ENCODE results near the gene MIER3. TPM values are rescaled to one million over a fixed set of nuclear protein-coding genes. Genes with fewer than 3 reads are reported as not detected.
A peak's percentile ranks its signal among the peaks of the same experiment; 100 is the strongest.
"Not testable (repeated sequence)": the region's sequence is repeated elsewhere in the genome, so short reads cannot be mapped to it uniquely, and the experiment has no call there.

MIER3 gene, protein sequence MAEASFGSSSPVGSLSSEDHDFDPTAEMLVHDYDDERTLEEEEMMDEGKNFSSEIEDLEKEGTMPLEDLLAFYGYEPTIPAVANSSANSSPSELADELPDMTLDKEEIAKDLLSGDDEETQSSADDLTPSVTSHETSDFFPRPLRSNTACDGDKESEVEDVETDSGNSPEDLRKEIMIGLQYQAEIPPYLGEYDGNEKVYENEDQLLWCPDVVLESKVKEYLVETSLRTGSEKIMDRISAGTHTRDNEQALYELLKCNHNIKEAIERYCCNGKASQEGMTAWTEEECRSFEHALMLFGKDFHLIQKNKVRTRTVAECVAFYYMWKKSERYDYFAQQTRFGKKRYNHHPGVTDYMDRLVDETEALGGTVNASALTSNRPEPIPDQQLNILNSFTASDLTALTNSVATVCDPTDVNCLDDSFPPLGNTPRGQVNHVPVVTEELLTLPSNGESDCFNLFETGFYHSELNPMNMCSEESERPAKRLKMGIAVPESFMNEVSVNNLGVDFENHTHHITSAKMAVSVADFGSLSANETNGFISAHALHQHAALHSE
- total RNA-seq: 12.0 TPM
- long read RNA-seq, partial matches to known transcripts: 2 of 3 reads
- long read RNA-seq, other reads (novel, unspliced or antisense): 1 of 3 reads

- peak; percentile 96 for ATAC-seq
- peak; percentile 90 for DNase-seq (ENCODE audit: missing footprints)
- intact Hi-C loops (cut with DNase I): loop anchor here (5.0 kb wide), 2 partner anchors 40 to 270 kb away; no protein-coding TSS in a partner anchor
These were observed at the start of gene MIER3 for GRCh38 chr5:56951946-56952691. TSS of gene MIER3 (minus strand) at chr5:56952123. CDS start at chr5:56952102, 21 bp downstream.

GRCh38 chr5:56995596-56995995, 43.7 kb upstream of the MIER3 start:
- intact Hi-C loops (cut with DNase I): no loop called here
- no peak for DNase-seq (ENCODE audit: missing footprints)

DNA sequence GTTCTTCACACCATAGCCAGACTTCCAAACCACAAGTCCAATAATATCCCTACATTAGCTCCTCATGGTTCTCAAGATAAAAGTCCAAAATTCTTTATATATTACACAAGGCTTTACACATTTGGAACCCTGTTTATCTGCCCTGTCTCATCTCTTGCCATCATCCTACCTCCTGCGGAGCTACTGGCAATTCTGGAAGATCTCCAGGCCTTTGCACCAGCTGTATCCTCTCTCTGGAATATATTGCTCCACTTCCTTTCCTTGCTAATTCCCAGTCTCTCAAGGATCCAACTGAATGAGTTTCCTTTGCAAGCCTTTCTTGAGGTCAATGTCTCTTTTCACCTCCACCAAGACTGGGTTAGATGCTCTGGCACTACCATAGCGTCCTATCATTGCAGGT, 41.3 kb upstream of the MIER3 start:
- ATAC-seq: no peak
- no peak for DNase-seq (ENCODE audit: missing footprints)
- intact Hi-C loops (cut with DNase I): no loop called here

More at GRCh38 chr5:56995596-56995995, 43.7 kb upstream of the MIER3 start:
- ATAC-seq: no peak

DNA sequence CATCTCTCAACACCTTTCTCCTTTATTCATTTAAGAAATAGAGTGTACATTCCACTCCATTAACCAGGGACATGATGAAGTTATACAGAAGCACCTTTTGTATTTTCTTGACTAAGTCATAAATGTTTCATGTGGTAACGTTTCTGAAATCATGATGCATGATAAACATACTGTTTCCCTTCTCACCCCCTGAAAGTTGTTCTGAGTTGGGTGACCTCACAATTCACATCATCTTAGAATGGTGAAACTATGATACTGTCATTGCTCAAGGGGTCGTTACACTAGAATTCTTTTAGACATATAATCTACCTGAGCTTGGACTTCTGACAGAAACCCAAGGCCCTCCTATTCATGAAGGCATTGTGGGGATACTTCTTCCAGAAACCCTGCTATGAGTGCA, 37.8 kb upstream of the MIER3 start:
- ATAC-seq: no peak
- DNase-seq (ENCODE audit: missing footprints): no peak
- intact Hi-C loops (cut with DNase I): no loop called here

DNA sequence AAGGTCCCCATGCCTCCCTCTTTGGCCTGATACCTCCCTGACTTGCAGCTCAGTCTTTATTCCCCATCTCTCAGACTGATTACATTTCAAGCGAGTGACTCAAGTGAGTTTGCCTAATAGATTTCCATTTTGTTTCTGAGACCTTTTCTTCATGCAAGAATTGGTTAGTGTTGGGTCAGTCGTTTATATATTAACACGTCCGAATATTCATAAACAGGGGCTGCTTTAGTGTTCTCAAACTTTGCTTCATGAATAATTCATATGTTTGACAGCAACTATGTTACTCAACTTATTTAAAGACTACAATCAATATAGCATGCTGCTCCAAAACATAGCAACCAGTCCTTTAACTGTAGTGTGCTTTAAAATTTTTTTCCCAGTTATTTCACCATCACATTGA, 36.6 kb upstream of the MIER3 start:
- no peak for ATAC-seq
- intact Hi-C loops (cut with DNase I): no loop called here
- DNase-seq (ENCODE audit: missing footprints): no peak

GRCh38 chr5:56987171-56987570, 35.2 kb upstream of the MIER3 start:
- intact Hi-C loops (cut with DNase I): no loop called here
- ATAC-seq (no peak), DNase-seq (ENCODE audit: missing footprints) (no peak)

DNA sequence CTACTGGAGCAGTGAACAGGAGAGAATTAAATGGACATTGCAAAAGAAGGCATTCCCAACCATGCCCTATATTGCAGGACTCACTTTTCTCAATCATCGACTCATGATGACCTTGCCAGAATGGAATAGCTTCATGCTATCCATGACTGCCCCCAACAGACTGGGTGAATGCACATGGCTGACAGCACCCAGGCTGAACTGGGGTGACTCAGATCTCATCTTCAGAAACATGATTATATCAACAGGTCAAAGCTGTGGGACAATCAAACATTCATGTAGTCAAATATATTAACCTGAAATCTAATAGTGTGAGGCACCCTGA, 34.7 kb upstream of the MIER3 start:
- no peak for ATAC-seq
- no peak for DNase-seq (ENCODE audit: missing footprints)
- intact Hi-C loops (cut with DNase I): no loop called here

DNA sequence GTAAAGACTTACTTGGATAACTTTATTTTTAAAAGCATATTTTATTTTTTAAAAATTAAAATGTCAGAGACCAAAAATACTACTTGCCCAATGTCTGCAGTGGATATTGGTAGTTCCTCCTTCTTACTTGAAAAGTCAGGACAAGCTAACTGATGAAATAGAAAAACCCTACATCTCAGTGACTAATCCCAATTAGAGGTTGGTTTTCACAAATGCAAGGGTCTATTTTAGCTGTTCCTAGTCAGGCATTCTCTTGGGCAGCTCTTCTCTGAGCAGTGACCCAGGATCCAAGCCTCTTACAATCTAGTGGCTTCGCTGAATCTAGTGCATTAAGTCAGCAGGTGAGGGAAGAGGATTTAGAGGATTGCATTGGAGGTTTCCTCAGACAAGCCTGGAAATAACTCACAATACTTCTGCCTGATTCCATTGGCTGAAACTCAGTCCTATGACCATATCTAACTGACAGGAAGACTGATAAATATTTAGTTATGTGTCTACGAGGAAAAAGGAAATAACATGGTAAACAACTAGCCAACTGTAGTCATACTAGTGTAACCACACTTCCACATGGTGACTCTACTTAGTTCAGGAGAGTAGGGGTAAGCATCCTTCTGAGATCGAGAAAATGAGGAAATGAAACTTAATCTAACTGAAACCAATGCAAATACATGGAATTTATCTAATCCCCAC, 34.2 kb upstream of the MIER3 start:
- ATAC-seq (no peak), DNase-seq (ENCODE audit: missing footprints) (no peak)
- intact Hi-C loops (cut with DNase I): no loop called here

- no peak for DNase-seq (ENCODE audit: missing footprints)
- intact Hi-C loops (cut with DNase I): no loop called here
- ATAC-seq: no peak
These were observed 32.5 kb upstream of the MIER3 start for GRCh38 chr5:56984445-56984844.

- ATAC-seq: no peak
- intact Hi-C loops (cut with DNase I): no loop called here
- DNase-seq (ENCODE audit: missing footprints): no peak
These were observed 31.9 kb upstream of the MIER3 start for GRCh38 chr5:56983593-56984361.

GRCh38 chr5:56981548-56982315, 29.8 kb upstream of the MIER3 start:
- DNase-seq (ENCODE audit: missing footprints): no peak
- ATAC-seq: no peak
- intact Hi-C loops (cut with DNase I): no loop called here

DNA sequence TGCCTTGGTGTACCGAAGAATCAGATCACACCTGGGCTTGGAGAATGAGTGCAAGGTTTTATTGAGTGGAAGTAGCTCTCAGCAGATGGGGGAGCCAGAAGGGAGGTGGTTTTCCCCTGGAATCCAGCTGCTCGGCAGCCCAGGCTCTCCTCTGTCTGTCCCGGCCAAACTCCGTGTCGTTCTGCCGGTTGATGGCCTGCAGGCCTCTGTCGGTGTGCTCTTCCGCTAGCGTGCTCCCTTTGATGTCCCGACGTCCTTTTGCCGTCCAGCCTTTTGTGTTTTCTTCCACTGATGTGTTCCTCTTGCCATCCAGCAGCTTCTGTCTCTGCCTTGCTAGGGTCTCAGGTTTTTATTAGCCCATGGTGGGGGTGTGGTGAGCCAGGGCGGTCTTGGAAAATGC, 28.0 kb upstream of the MIER3 start:
- no peak for DNase-seq (ENCODE audit: missing footprints)
- no peak for ATAC-seq
- intact Hi-C loops (cut with DNase I): no loop called here

GRCh38 chr5:56979526-56979925, 27.6 kb upstream of the MIER3 start:
- ATAC-seq; intact Hi-C loops (cut with DNase I); DNase-seq (ENCODE audit: missing footprints): not testable (repeated sequence)

GRCh38 chr5:56977822-56978221, 25.9 kb upstream of the MIER3 start:
- DNase-seq (ENCODE audit: missing footprints) (no peak), ATAC-seq (no peak)
- intact Hi-C loops (cut with DNase I): no loop called here

DNA sequence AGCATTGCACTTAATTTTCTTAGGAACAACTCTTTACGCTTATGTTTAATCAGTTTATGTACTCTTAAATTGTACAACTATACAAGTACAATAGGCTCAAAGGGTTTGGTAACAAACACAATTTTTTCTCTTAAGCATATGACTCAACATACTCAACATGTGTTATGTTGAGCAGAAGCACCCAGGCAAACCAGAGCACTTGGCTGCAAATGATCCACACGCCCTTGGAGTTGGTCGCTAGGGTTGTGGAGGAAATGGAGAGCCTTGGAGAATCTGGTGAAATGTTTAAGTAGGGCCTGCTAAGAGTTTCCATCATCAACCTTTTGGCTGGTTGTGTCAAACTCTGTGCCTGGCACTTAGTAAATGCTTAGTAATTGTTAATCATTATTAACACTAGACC, 25.1 kb upstream of the MIER3 start:
- DNase-seq (ENCODE audit: missing footprints) (no peak), ATAC-seq (no peak)
- intact Hi-C loops (cut with DNase I): no loop called here

DNA sequence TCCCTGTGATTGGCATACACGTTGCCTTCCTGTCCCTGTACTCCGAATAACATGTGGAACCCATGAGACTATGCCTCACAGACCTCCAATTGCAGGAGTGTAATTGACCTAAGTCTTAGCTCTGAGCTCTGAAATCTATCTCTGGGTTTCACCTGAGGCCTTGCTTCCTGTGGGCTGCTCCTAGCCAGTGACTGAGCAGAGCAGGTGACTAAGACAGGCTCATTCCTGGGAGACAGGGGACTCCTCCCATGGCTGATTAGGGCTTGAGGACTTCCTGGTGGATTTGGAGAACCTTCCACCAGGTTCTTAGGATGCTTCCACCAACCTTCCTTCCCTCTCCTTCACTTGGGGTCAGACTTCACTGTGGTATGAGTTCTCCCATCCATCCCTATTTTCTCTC, 22.3 kb upstream of the MIER3 start:
- no peak for ATAC-seq
- intact Hi-C loops (cut with DNase I): no loop called here
- no peak for DNase-seq (ENCODE audit: missing footprints)

DNA sequence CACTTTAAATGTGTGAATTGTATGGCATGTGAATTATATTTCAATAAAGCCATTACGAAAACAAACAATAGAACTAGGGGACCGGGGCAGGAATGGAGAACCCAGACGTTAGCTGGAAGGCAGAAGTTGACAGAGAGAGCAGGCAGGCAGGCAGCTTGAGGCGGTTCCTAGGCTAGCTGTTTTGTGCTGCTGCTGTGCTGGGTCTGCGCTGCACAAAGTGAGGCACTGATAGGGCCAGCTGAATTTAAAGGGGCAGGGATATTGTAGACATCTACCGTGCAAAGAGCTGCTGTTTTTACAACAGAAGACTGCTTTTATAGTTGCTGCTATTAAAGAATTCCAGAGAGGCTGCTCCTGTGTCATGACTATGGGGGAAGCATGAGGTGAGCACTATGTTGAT, 21.6 kb upstream of the MIER3 start:
- DNase-seq (ENCODE audit: missing footprints) (no peak), ATAC-seq (no peak)
- intact Hi-C loops (cut with DNase I): no loop called here

GRCh38 chr5:56971275-56971674, 19.4 kb upstream of the MIER3 start:
- ATAC-seq: no peak
- DNase-seq (ENCODE audit: missing footprints): no peak
- intact Hi-C loops (cut with DNase I): no loop called here
